Memory B cell (primary cell): ENCODE measurements around the gene HIF1AN.

Source experiments
- ATAC-seq: fragments of 150-1000 bp; cut with Tn5 transposase; 2 replicates; pipeline ENCODE4 v1.10.0; 2021; ENCODE audit warnings: low read depth, mild to moderate bottlenecking, moderate library complexity
- DNase-seq, 2 donors: peaks; one replicate each; pipeline ENCODE4 v3.0.0; 2022; ENCODE audit warnings: low spot score in 2 of 2
- H3K27ac Mint-ChIP-seq: one replicate; pipeline ENCODE4 v1.8.0; 2022; ENCODE audit warnings: mild to moderate bottlenecking, moderate library complexity, mixed read lengths
- H3K27me3 Mint-ChIP-seq: one replicate; pipeline ENCODE4 v1.8.0; 2022; ENCODE audit warnings: mixed read lengths
- H3K36me3 Mint-ChIP-seq: one replicate; pipeline ENCODE4 v1.8.0; 2022; ENCODE audit warnings: mild to moderate bottlenecking, mixed read lengths
- H3K4me1 Mint-ChIP-seq: one replicate; pipeline ENCODE4 v1.8.0; 2022; ENCODE audit warnings: mixed read lengths
- H3K4me3 Mint-ChIP-seq: one replicate; pipeline ENCODE4 v1.8.0; 2022; ENCODE audit warnings: mild to moderate bottlenecking, moderate library complexity, mixed read lengths
- H3K9me3 Mint-ChIP-seq: one replicate; pipeline ENCODE4 v1.8.0; 2022; ENCODE audit warnings: mixed read lengths

The HIF1AN gene

GRCh38 chr10:100600218-100600617, 64.5 kb downstream of the HIF1AN start:
- Mint-ChIP-seq H3K4me3 (no peak overlapping the region), H3K4me1 (no peaks in the 10 kb centered on the region), H3K9me3 (peaks cover 4% of the 10 kb centered on the region), H3K27ac (no peak overlapping the region), H3K36me3 (peaks cover 2% of the 10 kb centered on the region), H3K27me3 (peaks cover 17% of the 10 kb centered on the region)
- no peak for DNase-seq
- ATAC-seq: no peak

GRCh38 chr10:100607439-100607838, 71.7 kb downstream of the HIF1AN start:
- Mint-ChIP-seq H3K9me3 (peaks cover 12% of the 10 kb centered on the region), H3K4me1 (no peaks in the 10 kb centered on the region), H3K27ac (no peak overlapping the region), H3K36me3 (peaks cover 4% of the 10 kb centered on the region), H3K27me3 (peaks cover 10% of the 10 kb centered on the region), H3K4me3 (no peak overlapping the region)
- DNase-seq (no peak), ATAC-seq (no peak)
